ENCODE data around the gene MRFAP1L1.
"Not testable (repeated sequence)": the region's sequence is repeated elsewhere in the genome, so short reads cannot be mapped to it uniquely, and the experiment has no call there.

Gene MRFAP1L1

GRCh38 chr4:6709230-6710114 is at the start of gene MRFAP1L1:
MRFAP1L1 (minus strand) TSS chr4:6709865; CDS start chr4:6709629, 236 bp downstream.
- peak; percentile 96 for DNase-seq (ENCODE audit: low read depth)

GRCh38 chr4:6758728-6759127 is 49.1 kb upstream of the MRFAP1L1 start:
- DNase-seq (ENCODE audit: low read depth), result no peak

- not testable (repeated sequence) for DNase-seq (ENCODE audit: low read depth)
These were observed 46.7 kb upstream of the MRFAP1L1 start for GRCh38 chr4:6756345-6756744.

- DNase-seq (ENCODE audit: low read depth), result no peak
These were observed 45.6 kb upstream of the MRFAP1L1 start for GRCh38 chr4:6755088-6755753.

GRCh38 chr4:6754481-6755087 is 44.9 kb upstream of the MRFAP1L1 start:
- no peak for DNase-seq (ENCODE audit: low read depth)

GRCh38 chr4:6753891-6754290 is 44.2 kb upstream of the MRFAP1L1 start:
- DNase-seq (ENCODE audit: low read depth), result no peak

- no peak for DNase-seq (ENCODE audit: low read depth)
These were observed 43.5 kb upstream of the MRFAP1L1 start for GRCh38 chr4:6753103-6753560.

GRCh38 chr4:6752486-6752829 is 42.8 kb upstream of the MRFAP1L1 start:
- no peak for DNase-seq (ENCODE audit: low read depth)

- no peak for DNase-seq (ENCODE audit: low read depth)
These were observed 42.2 kb upstream of the MRFAP1L1 start for GRCh38 chr4:6751611-6752485.

- DNase-seq (ENCODE audit: low read depth), result no peak
These were observed 40.9 kb upstream of the MRFAP1L1 start for GRCh38 chr4:6750286-6751221.

- DNase-seq (ENCODE audit: low read depth), result no peak
These were observed 39.9 kb upstream of the MRFAP1L1 start for GRCh38 chr4:6749340-6750171.

- no peak for DNase-seq (ENCODE audit: low read depth)
These were observed 38.6 kb upstream of the MRFAP1L1 start for GRCh38 chr4:6748286-6748685.

- DNase-seq (ENCODE audit: low read depth), result no peak
These were observed 37.8 kb upstream of the MRFAP1L1 start for GRCh38 chr4:6747294-6748051.

GRCh38 chr4:6746721-6747293 is 37.1 kb upstream of the MRFAP1L1 start:
- no peak for DNase-seq (ENCODE audit: low read depth)

- no peak for DNase-seq (ENCODE audit: low read depth)
These were observed 33.3 kb upstream of the MRFAP1L1 start for GRCh38 chr4:6742989-6743388.

GRCh38 chr4:6742507-6742906 is 32.8 kb upstream of the MRFAP1L1 start:
- DNase-seq (ENCODE audit: low read depth), result no peak

GRCh38 chr4:6740347-6740746 is 30.7 kb upstream of the MRFAP1L1 start:
- DNase-seq (ENCODE audit: low read depth), result no peak

- no peak for DNase-seq (ENCODE audit: low read depth)
These were observed 30.3 kb upstream of the MRFAP1L1 start for GRCh38 chr4:6739920-6740319.
